ENCODE measurements around the gene NT5DC1.

The NT5DC1 gene

GRCh38 chr6:116298273-116298672 is 197.6 kb downstream of the NT5DC1 start (continued):
- TF ChIP-seq ZNF585B (tag by site-specific recombination; IDR thresholded peaks at IDR 0.05) (no peak), KLF17 (tag by site-specific recombination; IDR thresholded peaks at IDR 0.05) (no peak), SETDB1 (IDR thresholded peaks at IDR 0.05; ENCODE audit: insufficient read length, low read length) (peak; percentile 89)

- Histone ChIP-seq H3K4me1 (ENCODE audit: control insufficient read depth, insufficient read depth, low read length) (no peaks in the 10 kb centered on the region), H3K36me3 (ENCODE audit: control insufficient read depth in 2 of 2, insufficient read depth in 1 of 2, low read length in 2 of 2) (no peaks in the 10 kb centered on the region), H3K27ac (ENCODE audit: extremely low read depth, low read depth, low read length) (no peak overlapping the region), H3K4me3 (ENCODE audit: low read depth, low read length) (no peak overlapping the region), H3K9me3 (ENCODE audit: control insufficient read depth, insufficient read depth, low read depth, low read length) (no peaks in the 10 kb centered on the region)
- TF ChIP-seq ZNF501 (tag by site-specific recombination; IDR thresholded peaks at IDR 0.05), result no peak
- no peak for TF ChIP-seq ZNF140 (tag by site-specific recombination; IDR thresholded peaks at IDR 0.05)
- TF ChIP-seq ZNF555 (tag by site-specific recombination; conservative IDR thresholded peaks at IDR 0.05), result no peak
- no peak for TF ChIP-seq ZNF747 (tag by site-specific recombination; IDR thresholded peaks at IDR 0.05)
- TF ChIP-seq ZNF626 (tag by site-specific recombination; IDR thresholded peaks at IDR 0.05), result no peak
- TF ChIP-seq ZNF645 (tag by site-specific recombination; IDR thresholded peaks at IDR 0.05), result no peak
- no peak for TF ChIP-seq SP7 (tag by site-specific recombination; IDR thresholded peaks at IDR 0.05)
- no peak for TF ChIP-seq ZNF571 (tag by site-specific recombination; IDR thresholded peaks at IDR 0.05)
- TF ChIP-seq ZNF184 (tag by site-specific recombination; IDR thresholded peaks at IDR 0.05), result no peak
- TF ChIP-seq ZNF324 (tag by site-specific recombination; IDR thresholded peaks at IDR 0.05), result no peak
- no peak for TF ChIP-seq ZNF488 (tag by site-specific recombination; IDR thresholded peaks at IDR 0.05)
- no peak for TF ChIP-seq ZNF792 (tag by site-specific recombination; IDR thresholded peaks at IDR 0.05)
- no peak for TF ChIP-seq ZNF366 (tag by site-specific recombination; conservative IDR thresholded peaks at IDR 0.05)
- no peak for TF ChIP-seq ZNF670 (tag by site-specific recombination; IDR thresholded peaks at IDR 0.05; ENCODE audit: low read depth)
- TF ChIP-seq PBX3 (CRISPR knock-in tag; IDR thresholded peaks at IDR 0.05), result no peak
- TF ChIP-seq KLF7 (tag by site-specific recombination; IDR thresholded peaks at IDR 0.05; ENCODE audit: borderline replicate concordance), result no peak
- no peak for TF ChIP-seq ZNF776 (tag by site-specific recombination; IDR thresholded peaks at IDR 0.05; ENCODE audit: borderline replicate concordance)
- TF ChIP-seq HOXC10 (CRISPR knock-in tag; IDR thresholded peaks at IDR 0.05), result no peak
- POLR2A ChIA-PET, result interaction anchor here (0.5 kb wide), 1 partner anchor 273 kb away, joined by 3 read pairs; no protein-coding TSS in a partner anchor
- CTCF ChIA-PET, result interaction anchor here (0.5 to 2.0 kb wide), 5 partner anchors 11 to 868 kb away, joined by 3 to 12 read pairs (median 3); no protein-coding TSS in a partner anchor
Measured at GRCh38 chr6:116298973-116299372, 198.3 kb downstream of the NT5DC1 start.
